GM12801 (cell line): ENCODE results near the gene PRDM13.

Experiments used
- TF ChIP-seq, protein P1 (sequence below): IDR thresholded peaks from one replicate; pipeline ENCODE4 v1.5.1; 2011; ENCODE audit warnings: control low read depth; ENCODE audit not compliant: insufficient read length; ENCODE audit errors: extremely low read depth

Gene PRDM13

DNA sequence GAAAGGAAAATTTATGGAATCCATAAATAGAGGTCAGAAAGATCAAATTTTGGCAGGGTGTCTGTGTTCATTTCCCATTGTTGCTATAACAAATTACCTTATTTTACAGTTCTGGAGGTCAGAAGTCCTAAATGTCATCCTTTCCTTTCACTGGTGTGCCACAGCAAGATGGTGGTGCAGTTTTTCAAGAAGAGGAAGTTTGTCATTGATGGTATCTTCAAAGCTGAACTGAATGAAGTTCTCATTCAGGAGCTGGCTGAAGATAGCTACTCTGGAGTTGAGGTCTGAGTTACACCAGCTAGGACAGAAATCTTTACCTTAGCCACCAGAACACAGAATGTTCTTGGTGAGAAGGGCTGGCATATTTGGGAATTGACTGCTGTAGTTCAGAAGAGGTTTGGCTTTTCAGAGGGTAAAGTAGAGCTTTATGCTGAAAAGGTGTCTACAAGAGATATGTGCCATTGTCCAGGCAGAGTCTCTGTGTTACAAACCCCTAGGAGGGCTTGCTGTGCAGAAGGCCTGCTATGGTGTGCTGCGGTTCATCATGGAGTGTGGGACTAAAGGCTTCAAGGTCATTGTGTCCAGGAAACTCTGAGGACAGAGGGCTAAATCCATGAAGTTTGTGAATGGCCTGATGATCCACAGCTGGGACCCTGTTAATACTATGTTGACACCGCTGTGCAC lies 30.9 kb upstream of the PRDM13 start:
- TF ChIP-seq, protein P1, sequence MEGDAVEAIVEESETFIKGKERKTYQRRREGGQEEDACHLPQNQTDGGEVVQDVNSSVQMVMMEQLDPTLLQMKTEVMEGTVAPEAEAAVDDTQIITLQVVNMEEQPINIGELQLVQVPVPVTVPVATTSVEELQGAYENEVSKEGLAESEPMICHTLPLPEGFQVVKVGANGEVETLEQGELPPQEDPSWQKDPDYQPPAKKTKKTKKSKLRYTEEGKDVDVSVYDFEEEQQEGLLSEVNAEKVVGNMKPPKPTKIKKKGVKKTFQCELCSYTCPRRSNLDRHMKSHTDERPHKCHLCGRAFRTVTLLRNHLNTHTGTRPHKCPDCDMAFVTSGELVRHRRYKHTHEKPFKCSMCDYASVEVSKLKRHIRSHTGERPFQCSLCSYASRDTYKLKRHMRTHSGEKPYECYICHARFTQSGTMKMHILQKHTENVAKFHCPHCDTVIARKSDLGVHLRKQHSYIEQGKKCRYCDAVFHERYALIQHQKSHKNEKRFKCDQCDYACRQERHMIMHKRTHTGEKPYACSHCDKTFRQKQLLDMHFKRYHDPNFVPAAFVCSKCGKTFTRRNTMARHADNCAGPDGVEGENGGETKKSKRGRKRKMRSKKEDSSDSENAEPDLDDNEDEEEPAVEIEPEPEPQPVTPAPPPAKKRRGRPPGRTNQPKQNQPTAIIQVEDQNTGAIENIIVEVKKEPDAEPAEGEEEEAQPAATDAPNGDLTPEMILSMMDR: no peak

- TF ChIP-seq, protein P1: no peak
Measured at GRCh38 chr6:99579781-99580180, 26.9 kb upstream of the PRDM13 start.

- TF ChIP-seq, protein P1: no peak
Measured at GRCh38 chr6:99587792-99588191, 18.8 kb upstream of the PRDM13 start.

DNA sequence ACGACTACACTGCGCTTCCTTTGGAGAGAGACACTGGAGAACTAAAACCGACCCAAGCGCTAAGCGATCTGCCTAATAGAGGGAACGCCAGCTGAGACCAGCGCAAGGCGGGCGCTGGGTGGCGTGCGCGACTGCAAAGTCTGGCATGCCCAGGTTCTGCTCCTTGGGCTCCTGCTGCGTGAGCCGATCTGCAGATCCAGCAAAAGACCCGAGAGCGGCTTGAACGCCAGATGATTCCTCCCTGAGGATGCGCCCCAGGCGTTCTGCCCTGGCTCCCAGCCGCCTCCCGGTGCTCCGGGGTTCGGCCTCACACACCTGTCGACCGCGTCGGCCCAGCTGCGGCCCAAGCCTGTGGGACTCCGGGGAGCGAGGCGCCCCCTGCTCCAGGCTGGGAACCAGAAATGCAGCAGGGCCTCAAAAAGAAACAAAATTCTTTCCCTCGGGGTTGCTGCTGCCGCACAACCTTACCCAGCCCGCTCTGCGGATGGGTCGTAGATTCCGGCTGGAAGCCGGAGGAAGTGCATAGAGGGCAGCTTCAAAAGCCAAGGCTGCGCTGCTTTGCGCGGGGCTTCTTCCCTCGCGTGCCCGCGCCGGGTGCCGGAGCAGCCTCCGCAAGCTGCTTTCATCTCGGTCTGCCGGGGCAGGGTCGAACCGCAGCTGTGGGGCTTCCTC lies 17.9 kb upstream of the PRDM13 start:
- TF ChIP-seq, protein P1: no peak

DNA sequence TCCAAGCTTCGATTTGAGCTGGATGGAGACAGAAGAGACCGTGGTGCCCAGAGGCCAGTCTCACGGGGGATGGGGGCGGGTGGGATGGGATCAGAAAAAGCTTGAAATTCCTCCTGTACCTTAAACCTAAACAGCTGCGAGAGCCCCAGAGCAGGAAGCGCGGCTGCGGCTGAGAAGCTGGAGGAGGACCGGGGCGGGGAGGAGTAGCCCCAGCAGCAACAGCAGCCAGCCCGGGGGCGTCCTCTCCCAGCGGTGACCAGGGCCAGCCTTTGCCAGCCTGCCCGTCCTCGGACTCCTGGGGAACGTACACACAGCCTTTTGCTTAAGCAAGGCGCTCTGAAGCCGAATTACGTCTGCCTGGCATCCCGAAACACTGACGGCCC lies 17.4 kb upstream of the PRDM13 start:
- TF ChIP-seq, protein P1: no peak

- TF ChIP-seq, protein P1: no peak
Measured at GRCh38 chr6:99589907-99590493, 16.6 kb upstream of the PRDM13 start.

GRCh38 chr6:99590728-99591672 lies 15.6 kb upstream of the PRDM13 start:
- TF ChIP-seq, protein P1: no peak
